Esophagus muscularis mucosa (tissue), 4 donors: ENCODE data around the gene PHACTR3.

ENCODE experiments used
- CTCF ChIP-seq, 3 experiments: fragments of 200-600 bp in 2 of 3; fragments of 450-650 bp in 1 of 3; sonication (generic) in 2 of 3; IDR thresholded peaks; one replicate each; pipeline ENCODE4 v1.5.1; 2017 to 2019; ENCODE audit warnings: antibody characterized with exemption in 3 of 3, mild to moderate bottlenecking in 2 of 3, moderate library complexity in 1 of 3
- EP300 ChIP-seq: sonication (generic); formaldehyde crosslinking; IDR thresholded peaks from one replicate; pipeline ENCODE4 v1.6.1; 2017; ENCODE audit warnings: antibody characterized with exemption
- POLR2A ChIP-seq: fragments of 450-650 bp; IDR thresholded peaks from one replicate; pipeline ENCODE4 v1.6.1; 2017; ENCODE audit warnings: antibody characterized with exemption, moderate library complexity, mild to moderate bottlenecking, low read depth

GRCh38 chr20:59560588-59561227 is 43.6 kb upstream of the PHACTR3 start:
- TF ChIP-seq CTCF (IDR thresholded peaks at IDR 0.05) (peak; percentile 10 to 52 (median 36)), EP300 (no peak), POLR2A (no peak)
